ENCODE measurements around the gene RAB7B. TPM values are rescaled to one million over a fixed set of nuclear protein-coding genes. Genes with fewer than 3 reads are reported as not detected.

The RAB7B gene
- total and polyA plus RNA-seq, 7 experiments from 2014 or later, result 0.24 to 0.76 (median 0.35) TPM; not detected in 4

- peaks cover 0 to 3% (median 0%) of the 10 kb centered on the region in 7 donors for H3K4me1 Mint-ChIP-seq
- no peak overlapping the region for H3K27ac ChIP-seq (ENCODE audit: low read depth, low read length)
- H3K4me1 ChIP-seq (ENCODE audit: control insufficient read depth in 2 of 2, insufficient read depth in 2 of 2, low read length in 2 of 2), result no peaks in the 10 kb centered on the region
- ATAC-seq (peak; percentile 26), DNase-seq (no peak)
- H3K27me3 Mint-ChIP-seq, result peaks cover 0 to 2% (median 0%) of the 10 kb centered on the region in 5 donors
- no peak overlapping the region for H3K4me3 ChIP-seq (ENCODE audit: low read length)
- H3K9me3 ChIP-seq (ENCODE audit: control insufficient read depth in 2 of 3, low read length in 3 of 3), result no peaks in the 10 kb centered on the region
- POLR2A ChIA-PET, result no interaction called here
- no peaks in the 10 kb centered on the region for H3K36me3 ChIP-seq (ENCODE audit: control insufficient read depth in 2 of 3, insufficient read depth in 3 of 3, low read length in 3 of 3)
- CTCF ChIA-PET, result interaction anchor here (0.9 kb wide), 1 partner anchor 180 kb away, joined by 3 read pairs; no protein-coding TSS in a partner anchor
- peaks cover 0 to 21% (median 0%) of the 10 kb centered on the region in 11 donors for H3K9me3 Mint-ChIP-seq
- peak overlapping the region in 1 of 10 donors; percentile 61 for H3K4me3 Mint-ChIP-seq
- H3K27ac Mint-ChIP-seq, result no peak overlapping the region
- H3K27me3 ChIP-seq (ENCODE audit: control insufficient read depth in 2 of 2, insufficient read depth in 2 of 2, low read length in 2 of 2), result no peaks in the 10 kb centered on the region
- intact Hi-C loops (cut with micrococcal nuclease), result no loop called here
- H3K36me3 Mint-ChIP-seq, result no peaks in the 10 kb centered on the region
Measured at GRCh38 chr1:205972491-205973168, 30.6 kb downstream of the RAB7B start.

GRCh38 chr1:205972081-205972480 is 31.1 kb downstream of the RAB7B start:
- Histone ChIP-seq H3K36me3 (ENCODE audit: control insufficient read depth in 2 of 3, insufficient read depth in 3 of 3, low read length in 3 of 3) (no peaks in the 10 kb centered on the region), H3K4me1 (ENCODE audit: control insufficient read depth in 2 of 2, insufficient read depth in 2 of 2, low read length in 2 of 2) (no peaks in the 10 kb centered on the region), H3K4me3 (ENCODE audit: low read length) (no peak overlapping the region), H3K27ac (ENCODE audit: low read depth, low read length) (no peak overlapping the region), H3K9me3 (ENCODE audit: control insufficient read depth in 2 of 3, low read length in 3 of 3) (no peaks in the 10 kb centered on the region), H3K27me3 (ENCODE audit: control insufficient read depth in 2 of 2, insufficient read depth in 2 of 2, low read length in 2 of 2) (no peaks in the 10 kb centered on the region)
- intact Hi-C loops (cut with micrococcal nuclease), result no loop called here
- POLR2A ChIA-PET, result interaction anchor here (0.7 kb wide), 1 partner anchor 162 kb away, joined by 3 read pairs; no protein-coding TSS in a partner anchor
- DNase-seq, result no peak
- CTCF ChIA-PET, result interaction anchor here (0.7 to 0.9 kb wide), 2 partner anchors 179 to 314 kb away, joined by 3 read pairs; no protein-coding TSS in a partner anchor
- H3K27ac Mint-ChIP-seq, result no peak overlapping the region
- peaks cover 0 to 21% (median 0%) of the 10 kb centered on the region in 11 donors for H3K9me3 Mint-ChIP-seq
- ATAC-seq, result no peak
- H3K36me3 Mint-ChIP-seq, result no peaks in the 10 kb centered on the region
- peaks cover 0 to 3% (median 0%) of the 10 kb centered on the region in 7 donors for H3K4me1 Mint-ChIP-seq
- H3K27me3 Mint-ChIP-seq, result no peaks in the 10 kb centered on the region
- H3K4me3 Mint-ChIP-seq, result no peak overlapping the region

- peak overlapping the region in 1 of 9 donors; percentile 6 for H3K27ac Mint-ChIP-seq
- H3K27ac ChIP-seq (ENCODE audit: low read depth, low read length), result no peak overlapping the region
- POLR2A ChIA-PET, result no interaction called here
Measured at GRCh38 chr1:205971082-205971481, 32.1 kb downstream of the RAB7B start.

GRCh38 chr1:205970486-205970885 is 32.7 kb downstream of the RAB7B start:
- peak overlapping the region in 1 of 9 donors; percentile 10 for H3K27ac Mint-ChIP-seq
- intact Hi-C loops (cut with micrococcal nuclease), result no loop called here
- CTCF ChIA-PET, result interaction anchor here (0.6 to 0.7 kb wide), 2 partner anchors 13 to 16 kb away, joined by 3 read pairs; no protein-coding TSS in a partner anchor

More at GRCh38 chr1:205971082-205971481, 32.1 kb downstream of the RAB7B start:
- no peaks in the 10 kb centered on the region for H3K36me3 ChIP-seq (ENCODE audit: control insufficient read depth in 2 of 3, insufficient read depth in 3 of 3, low read length in 3 of 3)
- peaks cover 0 to 21% (median 0%) of the 10 kb centered on the region in 11 donors for H3K9me3 Mint-ChIP-seq
- H3K27me3 ChIP-seq (ENCODE audit: control insufficient read depth in 2 of 2, insufficient read depth in 2 of 2, low read length in 2 of 2), result no peaks in the 10 kb centered on the region
- no peak overlapping the region for H3K4me3 Mint-ChIP-seq
- CTCF ChIA-PET, result interaction anchor here (0.7 kb wide), 1 partner anchor 13 kb away, joined by 3 read pairs; no protein-coding TSS in a partner anchor
- no peak for DNase-seq
- H3K4me3 ChIP-seq (ENCODE audit: low read length), result no peak overlapping the region
- ATAC-seq, result no peak
- no peaks in the 10 kb centered on the region for H3K9me3 ChIP-seq (ENCODE audit: control insufficient read depth in 2 of 3, low read length in 3 of 3)
- intact Hi-C loops (cut with micrococcal nuclease), result no loop called here
- H3K4me1 Mint-ChIP-seq, result peaks cover 0 to 3% (median 0%) of the 10 kb centered on the region in 7 donors
- no peaks in the 10 kb centered on the region for H3K36me3 Mint-ChIP-seq
- no peaks in the 10 kb centered on the region for H3K4me1 ChIP-seq (ENCODE audit: control insufficient read depth in 2 of 2, insufficient read depth in 2 of 2, low read length in 2 of 2)
- H3K27me3 Mint-ChIP-seq, result no peaks in the 10 kb centered on the region

GRCh38 chr1:205969229-205969628 is 34.0 kb downstream of the RAB7B start:
- POLR2A ChIA-PET, result no interaction called here
- no peak for ATAC-seq

More at GRCh38 chr1:205970486-205970885, 32.7 kb downstream of the RAB7B start:
- Histone ChIP-seq H3K4me3 (ENCODE audit: low read length) (no peak overlapping the region), H3K27me3 (ENCODE audit: control insufficient read depth in 2 of 2, insufficient read depth in 2 of 2, low read length in 2 of 2) (no peaks in the 10 kb centered on the region), H3K36me3 (ENCODE audit: control insufficient read depth in 2 of 3, insufficient read depth in 3 of 3, low read length in 3 of 3) (no peaks in the 10 kb centered on the region), H3K4me1 (ENCODE audit: control insufficient read depth in 2 of 2, insufficient read depth in 2 of 2, low read length in 2 of 2) (no peaks in the 10 kb centered on the region), H3K27ac (ENCODE audit: low read depth, low read length) (no peak overlapping the region), H3K9me3 (ENCODE audit: control insufficient read depth in 2 of 3, low read length in 3 of 3) (no peaks in the 10 kb centered on the region)
- Mint-ChIP-seq H3K9me3 (peaks cover 0 to 21% (median 0%) of the 10 kb centered on the region in 11 donors), H3K27me3 (no peaks in the 10 kb centered on the region), H3K4me3 (no peak overlapping the region), H3K36me3 (no peaks in the 10 kb centered on the region), H3K4me1 (peaks cover 0 to 3% (median 0%) of the 10 kb centered on the region in 7 donors)
- POLR2A ChIA-PET, result no interaction called here
- no peak for DNase-seq
- ATAC-seq, result no peak

GRCh38 chr1:205967554-205968335 is 35.5 kb downstream of the RAB7B start:
- CTCF ChIA-PET, result interaction anchor here (1.9 kb wide), 1 partner anchor 10 kb away, joined by 5 read pairs; no protein-coding TSS in a partner anchor
- no peak for DNase-seq
- no peak for ATAC-seq
- H3K27ac Mint-ChIP-seq, result peak overlapping the region in 1 of 9 donors; percentile 59
- Histone ChIP-seq H3K4me3 (ENCODE audit: low read length) (no peak overlapping the region), H3K27ac (ENCODE audit: low read depth, low read length) (no peak overlapping the region), H3K9me3 (ENCODE audit: control insufficient read depth in 2 of 3, low read length in 3 of 3) (no peaks in the 10 kb centered on the region), H3K4me1 (ENCODE audit: control insufficient read depth in 2 of 2, insufficient read depth in 2 of 2, low read length in 2 of 2) (no peaks in the 10 kb centered on the region), H3K27me3 (ENCODE audit: control insufficient read depth in 2 of 2, insufficient read depth in 2 of 2, low read length in 2 of 2) (no peaks in the 10 kb centered on the region), H3K36me3 (ENCODE audit: control insufficient read depth in 2 of 3, insufficient read depth in 3 of 3, low read length in 3 of 3) (no peaks in the 10 kb centered on the region)
- H3K4me1 Mint-ChIP-seq, result peaks cover 0 to 3% (median 0%) of the 10 kb centered on the region in 7 donors
- H3K4me3 Mint-ChIP-seq, result no peak overlapping the region
- intact Hi-C loops (cut with micrococcal nuclease), result no loop called here
- H3K27me3 Mint-ChIP-seq, result no peaks in the 10 kb centered on the region
- no peaks in the 10 kb centered on the region for H3K9me3 Mint-ChIP-seq
- no peaks in the 10 kb centered on the region for H3K36me3 Mint-ChIP-seq
- POLR2A ChIA-PET, result interaction anchor here (0.6 kb wide), 1 partner anchor 601 kb away, joined by 3 read pairs; no protein-coding TSS in a partner anchor

More at GRCh38 chr1:205969229-205969628, 34.0 kb downstream of the RAB7B start:
- H3K9me3 Mint-ChIP-seq, result peaks cover 0 to 12% (median 0%) of the 10 kb centered on the region in 11 donors
- H3K27me3 Mint-ChIP-seq, result no peaks in the 10 kb centered on the region
- Histone ChIP-seq H3K36me3 (ENCODE audit: control insufficient read depth in 2 of 3, insufficient read depth in 3 of 3, low read length in 3 of 3) (no peaks in the 10 kb centered on the region), H3K27ac (ENCODE audit: low read depth, low read length) (no peak overlapping the region), H3K27me3 (ENCODE audit: control insufficient read depth in 2 of 2, insufficient read depth in 2 of 2, low read length in 2 of 2) (no peaks in the 10 kb centered on the region), H3K4me3 (ENCODE audit: low read length) (no peak overlapping the region), H3K4me1 (ENCODE audit: control insufficient read depth in 2 of 2, insufficient read depth in 2 of 2, low read length in 2 of 2) (no peaks in the 10 kb centered on the region), H3K9me3 (ENCODE audit: control insufficient read depth in 2 of 3, low read length in 3 of 3) (no peaks in the 10 kb centered on the region)
- no peak overlapping the region for H3K4me3 Mint-ChIP-seq
- H3K27ac Mint-ChIP-seq, result no peak overlapping the region
- H3K4me1 Mint-ChIP-seq, result peaks cover 0 to 3% (median 0%) of the 10 kb centered on the region in 7 donors
- intact Hi-C loops (cut with micrococcal nuclease), result no loop called here
- no peak for DNase-seq
- CTCF ChIA-PET, result interaction anchor here (0.8 to 1.9 kb wide), 2 partner anchors 8 to 75 kb away, joined by 3 to 5 read pairs; no protein-coding TSS in a partner anchor
- H3K36me3 Mint-ChIP-seq, result no peaks in the 10 kb centered on the region
